NT2/D1 (cell line): Measurements from ENCODE around the gene KCNK4.

Experiments
- YY1 ChIP-seq: IDR thresholded peaks from 2 replicates; pipeline ENCODE4 v1.6.1; 2011; ENCODE audit not compliant: insufficient read length, insufficient read depth
- ZNF274 ChIP-seq: IDR thresholded peaks from 2 replicates; pipeline ENCODE4 v1.6.1; 2011; ENCODE audit warnings: mild to moderate bottlenecking, low read depth, low read length

DNA sequence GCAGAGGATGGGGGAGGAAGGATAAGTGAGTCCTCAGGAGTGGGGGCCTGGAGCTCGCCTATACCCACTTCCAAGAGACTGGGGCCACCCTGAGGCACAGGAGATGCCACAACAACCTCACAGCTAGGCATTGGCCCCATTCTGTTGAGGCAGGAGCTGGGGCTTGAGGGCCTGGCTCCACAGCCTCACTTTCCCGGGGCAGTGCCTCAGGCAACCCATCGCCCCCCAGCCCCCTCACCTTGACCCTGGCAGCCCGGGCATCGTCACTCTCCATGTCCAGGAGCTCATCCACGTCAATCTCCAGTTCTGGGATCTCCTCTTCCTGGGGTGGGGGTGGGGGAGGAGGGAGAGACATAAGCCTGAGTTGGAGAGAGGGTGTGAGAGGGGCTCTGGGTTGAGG, 46.1 kb upstream of the KCNK4 start:
- no peak for TF ChIP-seq ZNF274
- TF ChIP-seq YY1: no peak
